ENCODE results near the gene ANKS1A. TPM values are rescaled to one million over a fixed set of nuclear protein-coding genes. Genes with fewer than 3 reads are reported as not detected.
"Not testable (repeated sequence)": the region's sequence is repeated elsewhere in the genome, so short reads cannot be mapped to it uniquely, and the experiment has no call there.

ANKS1A gene, protein sequence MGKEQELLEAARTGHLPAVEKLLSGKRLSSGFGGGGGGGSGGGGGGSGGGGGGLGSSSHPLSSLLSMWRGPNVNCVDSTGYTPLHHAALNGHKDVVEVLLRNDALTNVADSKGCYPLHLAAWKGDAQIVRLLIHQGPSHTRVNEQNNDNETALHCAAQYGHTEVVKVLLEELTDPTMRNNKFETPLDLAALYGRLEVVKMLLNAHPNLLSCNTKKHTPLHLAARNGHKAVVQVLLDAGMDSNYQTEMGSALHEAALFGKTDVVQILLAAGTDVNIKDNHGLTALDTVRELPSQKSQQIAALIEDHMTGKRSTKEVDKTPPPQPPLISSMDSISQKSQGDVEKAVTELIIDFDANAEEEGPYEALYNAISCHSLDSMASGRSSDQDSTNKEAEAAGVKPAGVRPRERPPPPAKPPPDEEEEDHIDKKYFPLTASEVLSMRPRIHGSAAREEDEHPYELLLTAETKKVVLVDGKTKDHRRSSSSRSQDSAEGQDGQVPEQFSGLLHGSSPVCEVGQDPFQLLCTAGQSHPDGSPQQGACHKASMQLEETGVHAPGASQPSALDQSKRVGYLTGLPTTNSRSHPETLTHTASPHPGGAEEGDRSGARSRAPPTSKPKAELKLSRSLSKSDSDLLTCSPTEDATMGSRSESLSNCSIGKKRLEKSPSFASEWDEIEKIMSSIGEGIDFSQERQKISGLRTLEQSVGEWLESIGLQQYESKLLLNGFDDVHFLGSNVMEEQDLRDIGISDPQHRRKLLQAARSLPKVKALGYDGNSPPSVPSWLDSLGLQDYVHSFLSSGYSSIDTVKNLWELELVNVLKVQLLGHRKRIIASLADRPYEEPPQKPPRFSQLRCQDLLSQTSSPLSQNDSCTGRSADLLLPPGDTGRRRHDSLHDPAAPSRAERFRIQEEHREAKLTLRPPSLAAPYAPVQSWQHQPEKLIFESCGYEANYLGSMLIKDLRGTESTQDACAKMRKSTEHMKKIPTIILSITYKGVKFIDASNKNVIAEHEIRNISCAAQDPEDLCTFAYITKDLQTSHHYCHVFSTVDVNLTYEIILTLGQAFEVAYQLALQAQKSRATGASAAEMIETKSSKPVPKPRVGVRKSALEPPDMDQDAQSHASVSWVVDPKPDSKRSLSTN
- total RNA-seq (1 to 10 TPM; 8.7 to 9.6 TPM), polyA plus RNA-seq (3.0 TPM)

DNA sequence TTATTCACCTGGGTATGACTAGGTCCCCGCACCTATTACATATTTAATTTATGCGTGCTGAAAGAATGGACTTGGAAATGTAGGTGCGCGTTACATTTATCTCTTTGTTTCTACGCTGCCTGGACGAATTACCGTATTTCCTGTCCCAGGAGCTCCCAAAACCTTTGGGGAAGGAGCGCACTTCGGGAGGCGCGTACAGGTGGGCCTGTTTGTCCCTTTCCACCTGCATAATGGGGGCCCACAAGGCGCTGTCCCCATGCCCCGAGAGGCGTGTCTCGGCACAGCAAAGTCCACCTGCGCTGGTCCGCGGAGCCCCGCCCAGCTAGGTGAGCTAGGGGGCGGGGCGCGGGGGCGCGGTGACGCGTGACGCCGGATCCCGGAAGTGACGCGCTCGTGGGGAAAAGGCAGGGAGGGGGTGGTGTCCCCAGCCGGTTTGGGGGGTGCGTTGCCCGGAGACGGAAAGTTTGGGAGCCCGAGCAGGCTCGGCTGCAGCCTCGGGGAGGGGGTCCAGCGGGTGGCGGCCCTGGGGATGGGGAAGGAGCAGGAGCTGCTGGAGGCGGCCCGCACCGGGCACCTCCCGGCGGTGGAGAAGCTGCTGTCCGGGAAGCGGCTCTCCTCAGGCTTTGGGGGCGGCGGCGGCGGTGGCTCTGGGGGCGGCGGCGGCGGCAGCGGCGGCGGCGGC, at the start of gene ANKS1A:
Gene ANKS1A, plus strand, starts transcription at position 382 of the 682 bp plus-strand sequence. Its CDS starts 148 bp downstream, at position 530.
- CTCF ChIA-PET = interaction anchor here (1.1 kb wide), 1 partner anchor 60 kb away, joined by 3 read pairs; no protein-coding TSS in a partner anchor

GRCh38 chr6:34839666-34840352, 49.2 kb upstream of the ANKS1A start:
- no peaks in the 10 kb centered on the region for H3K9me3 Mint-ChIP-seq
- no peak overlapping the region for H3K4me3 Mint-ChIP-seq
- peaks cover 0 to 54% (median 16%) of the 10 kb centered on the region in 3 donors for H3K36me3 Mint-ChIP-seq
- no peaks in the 10 kb centered on the region for H3K4me1 ChIP-seq (ENCODE audit: insufficient read depth, low read length)
- ChIA-PET POLR2A (no interaction called here), CTCF (no interaction called here)
- no peaks in the 10 kb centered on the region for H3K27me3 ChIP-seq (ENCODE audit: insufficient read depth, low read length, poor library complexity, severe bottlenecking)
- no peaks in the 10 kb centered on the region for H3K27me3 Mint-ChIP-seq
- DNase-seq = no peak
- H3K36me3 ChIP-seq (ENCODE audit: insufficient read depth, low read length) = no peaks in the 10 kb centered on the region
- peaks cover 0 to 7% (median 0%) of the 10 kb centered on the region in 3 donors for H3K4me1 Mint-ChIP-seq
- H3K4me3 ChIP-seq (ENCODE audit: low read length) = no peak overlapping the region
- H3K9me3 ChIP-seq (ENCODE audit: low read length) = no peaks in the 10 kb centered on the region
- no peak overlapping the region for H3K27ac Mint-ChIP-seq
- no peak overlapping the region for H3K27ac ChIP-seq (ENCODE audit: low read depth, low read length)

More for the DNA sequence above, at the start of gene ANKS1A:
- H3K4me3 ChIP-seq (ENCODE audit: low read length) = peak within 1 kb of the TSS; percentile 89
- no peaks in the 10 kb centered on the region for H3K9me3 ChIP-seq (ENCODE audit: low read length)
- peak within 1 kb of the TSS; percentile 99 to 100 (median 100) for H3K4me3 Mint-ChIP-seq
- H3K4me1 ChIP-seq (ENCODE audit: insufficient read depth, low read length) = peaks cover 27% of the 10 kb centered on the region
- POLR2A ChIA-PET = interaction anchor here (1.2 to 2.6 kb wide), 5 partner anchors 23 to 370 kb away, joined by 3 to 14 read pairs (median 13); partner anchors contain the start of genes BLTP3A and SNRPC
- H3K4me1 Mint-ChIP-seq = peaks cover 44 to 66% (median 56%) of the 10 kb centered on the region in 3 donors
- no peaks in the 10 kb centered on the region for H3K36me3 ChIP-seq (ENCODE audit: insufficient read depth, low read length)
- H3K9me3 Mint-ChIP-seq = peaks cover 0 to 3% (median 0%) of the 10 kb centered on the region in 5 donors
- H3K27ac ChIP-seq (ENCODE audit: low read depth, low read length) = peak within 1 kb of the TSS; percentile 94
- H3K27ac Mint-ChIP-seq = peak within 1 kb of the TSS; percentile 94 to 100 (median 99)
- peak; percentile 90 to 95 (median 92) for DNase-seq
- H3K27me3 Mint-ChIP-seq = peaks cover 0 to 4% of the 10 kb centered on the region in 2 donors
- H3K27me3 ChIP-seq (ENCODE audit: insufficient read depth, low read length, poor library complexity, severe bottlenecking) = no peaks in the 10 kb centered on the region
- H3K36me3 Mint-ChIP-seq = peaks cover 6 to 32% (median 9%) of the 10 kb centered on the region in 3 donors

GRCh38 chr6:34849066-34849465, 40.0 kb upstream of the ANKS1A start:
- H3K27me3 ChIP-seq (ENCODE audit: insufficient read depth, low read length, poor library complexity, severe bottlenecking); H3K27me3 Mint-ChIP-seq; H3K9me3 Mint-ChIP-seq; POLR2A ChIA-PET; H3K4me3 ChIP-seq (ENCODE audit: low read length); H3K4me1 ChIP-seq (ENCODE audit: insufficient read depth, low read length); H3K4me3 Mint-ChIP-seq; H3K4me1 Mint-ChIP-seq; CTCF ChIA-PET; DNase-seq; H3K36me3 ChIP-seq (ENCODE audit: insufficient read depth, low read length); H3K9me3 ChIP-seq (ENCODE audit: low read length); H3K27ac ChIP-seq (ENCODE audit: low read depth, low read length); H3K27ac Mint-ChIP-seq: not testable (repeated sequence)
- H3K36me3 Mint-ChIP-seq = peaks cover 0 to 52% (median 13%) of the 10 kb centered on the region in 3 donors

DNA sequence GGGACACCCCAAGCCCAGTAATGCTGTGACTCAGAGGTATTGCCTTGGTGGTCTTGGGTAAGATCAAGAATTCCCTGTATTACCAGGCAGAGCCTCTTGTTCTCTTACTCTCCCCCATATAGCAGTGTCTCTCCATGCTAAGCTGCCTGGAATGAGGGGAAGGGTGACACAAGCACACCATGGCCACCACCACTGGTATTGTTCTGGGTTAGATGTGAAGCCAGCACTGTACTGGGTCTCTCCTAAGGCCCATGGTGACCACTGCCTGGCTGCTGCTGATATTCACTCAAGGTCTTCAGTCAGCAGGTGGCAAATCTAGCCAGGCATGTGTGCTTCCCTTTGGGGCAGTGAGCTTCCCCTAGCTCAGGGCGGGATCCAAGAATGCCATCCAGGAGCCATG, 37.7 kb upstream of the ANKS1A start:
- DNase-seq = no peak
- no peaks in the 10 kb centered on the region for H3K27me3 Mint-ChIP-seq
- POLR2A ChIA-PET = no interaction called here

GRCh38 chr6:34852406-34853085, 36.5 kb upstream of the ANKS1A start:
- H3K27me3 ChIP-seq (ENCODE audit: insufficient read depth, low read length, poor library complexity, severe bottlenecking) = no peaks in the 10 kb centered on the region
- ChIA-PET CTCF (no interaction called here), POLR2A (no interaction called here)
- peaks cover 0 to 2% (median 0%) of the 10 kb centered on the region in 3 donors for H3K4me1 Mint-ChIP-seq
- no peaks in the 10 kb centered on the region for H3K9me3 Mint-ChIP-seq
- H3K36me3 Mint-ChIP-seq = peaks cover 12 to 69% (median 18%) of the 10 kb centered on the region in 3 donors
- H3K27ac ChIP-seq (ENCODE audit: low read depth, low read length) = no peak overlapping the region
- no peaks in the 10 kb centered on the region for H3K4me1 ChIP-seq (ENCODE audit: insufficient read depth, low read length)
- peak overlapping the region in 3 of 8 donors; percentile 19 to 35 (median 30) for H3K27ac Mint-ChIP-seq
- no peaks in the 10 kb centered on the region for H3K9me3 ChIP-seq (ENCODE audit: low read length)
- no peaks in the 10 kb centered on the region for H3K27me3 Mint-ChIP-seq
- H3K4me3 ChIP-seq (ENCODE audit: low read length) = no peak overlapping the region
- DNase-seq = no peak
- H3K36me3 ChIP-seq (ENCODE audit: insufficient read depth, low read length) = peaks cover 13% of the 10 kb centered on the region
- H3K4me3 Mint-ChIP-seq = no peak overlapping the region

More for the DNA sequence above, 37.7 kb upstream of the ANKS1A start:
- Histone ChIP-seq H3K4me1 (ENCODE audit: insufficient read depth, low read length) (no peaks in the 10 kb centered on the region), H3K27ac (ENCODE audit: low read depth, low read length) (no peak overlapping the region), H3K4me3 (ENCODE audit: low read length) (no peak overlapping the region), H3K36me3 (ENCODE audit: insufficient read depth, low read length) (peaks cover 10% of the 10 kb centered on the region), H3K9me3 (ENCODE audit: low read length) (no peaks in the 10 kb centered on the region), H3K27me3 (ENCODE audit: insufficient read depth, low read length, poor library complexity, severe bottlenecking) (no peaks in the 10 kb centered on the region)
- CTCF ChIA-PET = no interaction called here
- H3K4me1 Mint-ChIP-seq = peaks cover 0 to 2% (median 0%) of the 10 kb centered on the region in 3 donors
- H3K36me3 Mint-ChIP-seq = peaks cover 4 to 61% (median 13%) of the 10 kb centered on the region in 3 donors
- no peak overlapping the region for H3K27ac Mint-ChIP-seq
- no peak overlapping the region for H3K4me3 Mint-ChIP-seq
- H3K9me3 Mint-ChIP-seq = no peaks in the 10 kb centered on the region

GRCh38 chr6:34855463-34855862, 33.6 kb upstream of the ANKS1A start:
- Histone ChIP-seq H3K4me3 (ENCODE audit: low read length) (no peak overlapping the region), H3K9me3 (ENCODE audit: low read length) (no peaks in the 10 kb centered on the region), H3K36me3 (ENCODE audit: insufficient read depth, low read length) (peaks cover 18% of the 10 kb centered on the region), H3K4me1 (ENCODE audit: insufficient read depth, low read length) (no peaks in the 10 kb centered on the region), H3K27me3 (ENCODE audit: insufficient read depth, low read length, poor library complexity, severe bottlenecking) (no peaks in the 10 kb centered on the region), H3K27ac (ENCODE audit: low read depth, low read length) (no peak overlapping the region)
- no peak overlapping the region for H3K27ac Mint-ChIP-seq
- POLR2A ChIA-PET = no interaction called here
- no peaks in the 10 kb centered on the region for H3K4me1 Mint-ChIP-seq
- DNase-seq = no peak
- H3K4me3 Mint-ChIP-seq = no peak overlapping the region
- H3K27me3 Mint-ChIP-seq = no peaks in the 10 kb centered on the region
- CTCF ChIA-PET = no interaction called here
- H3K36me3 Mint-ChIP-seq = peaks cover 18 to 83% (median 18%) of the 10 kb centered on the region in 3 donors
- H3K9me3 Mint-ChIP-seq = no peaks in the 10 kb centered on the region

DNA sequence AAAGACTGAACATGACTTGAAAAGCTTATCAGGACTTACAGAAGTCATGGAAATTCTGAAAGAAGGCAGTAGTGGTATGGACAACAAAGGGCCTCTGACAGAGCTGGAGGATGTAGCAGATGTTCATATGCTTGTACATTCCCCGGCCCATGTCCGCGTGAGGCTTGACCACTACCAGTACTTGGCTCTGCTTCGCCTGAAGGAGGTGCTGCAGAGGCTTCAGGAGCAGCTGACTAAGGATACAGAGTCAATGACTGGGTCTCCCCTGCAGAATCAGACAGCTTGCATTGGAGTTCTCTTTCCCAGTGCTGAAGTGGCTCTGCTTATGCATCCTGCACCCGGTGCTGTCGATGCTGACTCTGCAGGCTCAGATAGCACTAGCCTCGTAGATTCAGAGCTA, 30.4 kb upstream of the ANKS1A start:
- no peaks in the 10 kb centered on the region for H3K27me3 ChIP-seq (ENCODE audit: insufficient read depth, low read length, poor library complexity, severe bottlenecking)
- no peak overlapping the region for H3K4me3 ChIP-seq (ENCODE audit: low read length)
- Mint-ChIP-seq H3K4me3 (peak overlapping the region in 1 of 7 donors; percentile 40), H3K36me3 (peaks cover 18 to 72% (median 20%) of the 10 kb centered on the region in 3 donors), H3K27ac (no peak overlapping the region), H3K4me1 (no peaks in the 10 kb centered on the region), H3K9me3 (no peaks in the 10 kb centered on the region), H3K27me3 (no peaks in the 10 kb centered on the region)
- POLR2A ChIA-PET = no interaction called here
- no peak for DNase-seq
- no peaks in the 10 kb centered on the region for H3K9me3 ChIP-seq (ENCODE audit: low read length)
- peaks cover 18% of the 10 kb centered on the region for H3K36me3 ChIP-seq (ENCODE audit: insufficient read depth, low read length)
- CTCF ChIA-PET = no interaction called here
- H3K4me1 ChIP-seq (ENCODE audit: insufficient read depth, low read length) = no peaks in the 10 kb centered on the region
- no peak overlapping the region for H3K27ac ChIP-seq (ENCODE audit: low read depth, low read length)

Data from CD8-positive, alpha-beta memory T cell (primary cell).